ENCODE data around the gene UXS1.

Gene UXS1

DNA sequence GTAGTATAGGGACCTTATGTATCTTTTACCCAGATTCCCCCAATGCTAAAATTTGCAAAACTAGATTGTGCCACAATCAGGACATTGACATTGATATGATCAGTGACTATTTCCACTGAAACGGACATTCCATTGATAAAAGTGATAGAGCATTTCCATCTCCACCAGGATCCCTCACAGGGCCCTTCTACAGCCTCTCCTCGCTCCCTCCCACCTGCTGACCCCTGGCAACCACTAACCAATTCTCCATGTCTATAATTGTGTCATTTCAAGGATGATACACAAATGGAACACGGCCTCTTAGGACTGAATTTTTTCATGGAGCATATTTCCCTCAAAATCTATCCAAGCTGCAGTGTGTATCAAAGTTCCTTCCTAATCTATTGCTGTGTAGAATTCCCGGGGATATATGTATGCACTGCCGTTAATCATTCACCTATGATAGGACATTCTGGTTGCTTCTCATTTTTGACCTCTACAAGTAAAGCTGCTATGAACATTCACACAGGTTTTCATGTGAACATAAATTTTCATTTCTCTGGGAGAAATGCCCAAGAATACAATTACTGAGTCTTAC lies 67.3 kb downstream of the UXS1 start:
- Histone ChIP-seq H3K4me2 (ENCODE audit: low read length) (no peak overlapping the region), H3K27ac (ENCODE audit: low read length) (no peak overlapping the region), H3K4me1 (ENCODE audit: low read length) (peaks cover 8% of the 10 kb centered on the region), H3K79me2 (ENCODE audit: low read length) (no peaks in the 10 kb centered on the region), H3K4me3 (ENCODE audit: low read length) (no peak overlapping the region), H3K36me3 (replicated peaks; ENCODE audit: low read depth, low read length) (no peaks in the 10 kb centered on the region), H4K20me1 (ENCODE audit: insufficient read depth, low read length) (no peaks in the 10 kb centered on the region), H2AFZ (ENCODE audit: low read depth, low read length) (no peak overlapping the region), H3K9ac (ENCODE audit: low read length) (no peak overlapping the region), H3K9me3 (ENCODE audit: insufficient read depth, low read length) (no peaks in the 10 kb centered on the region), H3K27me3 (ENCODE audit: low read depth, low read length) (no peaks in the 10 kb centered on the region)
- TF ChIP-seq, protein P1, sequence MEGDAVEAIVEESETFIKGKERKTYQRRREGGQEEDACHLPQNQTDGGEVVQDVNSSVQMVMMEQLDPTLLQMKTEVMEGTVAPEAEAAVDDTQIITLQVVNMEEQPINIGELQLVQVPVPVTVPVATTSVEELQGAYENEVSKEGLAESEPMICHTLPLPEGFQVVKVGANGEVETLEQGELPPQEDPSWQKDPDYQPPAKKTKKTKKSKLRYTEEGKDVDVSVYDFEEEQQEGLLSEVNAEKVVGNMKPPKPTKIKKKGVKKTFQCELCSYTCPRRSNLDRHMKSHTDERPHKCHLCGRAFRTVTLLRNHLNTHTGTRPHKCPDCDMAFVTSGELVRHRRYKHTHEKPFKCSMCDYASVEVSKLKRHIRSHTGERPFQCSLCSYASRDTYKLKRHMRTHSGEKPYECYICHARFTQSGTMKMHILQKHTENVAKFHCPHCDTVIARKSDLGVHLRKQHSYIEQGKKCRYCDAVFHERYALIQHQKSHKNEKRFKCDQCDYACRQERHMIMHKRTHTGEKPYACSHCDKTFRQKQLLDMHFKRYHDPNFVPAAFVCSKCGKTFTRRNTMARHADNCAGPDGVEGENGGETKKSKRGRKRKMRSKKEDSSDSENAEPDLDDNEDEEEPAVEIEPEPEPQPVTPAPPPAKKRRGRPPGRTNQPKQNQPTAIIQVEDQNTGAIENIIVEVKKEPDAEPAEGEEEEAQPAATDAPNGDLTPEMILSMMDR (IDR thresholded peaks at IDR 0.05; ENCODE audit: low read depth, low read length): no peak

DNA sequence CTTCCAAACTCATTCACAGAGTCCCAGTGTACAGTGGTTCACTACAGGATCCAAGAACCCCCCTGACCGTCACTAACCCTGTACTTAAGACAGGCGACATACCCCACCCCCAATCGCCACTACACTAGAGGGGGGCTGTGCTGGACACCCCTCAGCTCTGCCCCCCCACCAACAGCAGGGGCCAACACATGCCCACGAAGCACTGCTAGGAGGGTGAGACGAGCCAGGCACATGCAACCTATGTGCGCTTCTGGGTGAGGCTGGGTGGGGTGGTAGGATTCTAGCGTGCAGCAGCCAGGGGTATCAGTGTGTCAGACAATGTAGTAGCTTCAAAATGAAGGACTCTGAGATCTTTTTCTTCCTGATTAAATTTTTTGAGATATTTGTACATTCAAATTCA lies 67.8 kb downstream of the UXS1 start:
- no peak overlapping the region for H3K27ac ChIP-seq (ENCODE audit: low read length)

DNA sequence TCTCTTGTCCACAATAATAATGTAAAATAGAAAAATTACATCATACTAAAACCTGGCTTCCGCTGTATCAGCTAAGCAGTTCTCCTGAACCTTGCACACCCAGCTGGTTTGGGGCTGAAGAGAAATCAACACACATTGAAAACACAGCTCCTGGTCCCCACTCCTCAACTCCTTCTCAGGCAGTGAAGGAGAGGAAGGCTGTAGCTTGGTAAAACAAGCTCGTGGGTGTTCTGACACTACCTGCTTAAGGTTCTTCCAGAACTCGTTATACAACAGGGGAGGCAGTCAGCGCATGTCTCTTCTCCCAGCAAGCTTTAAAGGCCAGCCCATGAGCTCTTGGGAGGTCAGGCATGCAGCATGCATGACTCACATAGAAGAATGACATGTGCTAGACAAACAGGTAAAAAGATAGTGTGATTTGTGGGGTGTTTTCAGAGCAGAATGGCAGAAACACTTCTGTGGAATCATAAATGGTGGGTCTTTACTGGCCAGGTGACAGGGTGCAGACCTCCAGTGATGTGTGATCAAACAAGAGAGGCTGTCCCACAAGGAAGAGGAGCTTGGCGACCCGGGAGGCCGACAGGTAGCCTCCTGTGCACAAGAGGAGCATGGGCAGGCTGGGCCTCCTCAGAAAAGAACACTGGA lies 69.1 kb downstream of the UXS1 start:
- no peaks in the 10 kb centered on the region for H3K27me3 ChIP-seq (ENCODE audit: low read depth, low read length)
- no peaks in the 10 kb centered on the region for H3K9me3 ChIP-seq (ENCODE audit: insufficient read depth, low read length)
- H3K4me1 ChIP-seq (ENCODE audit: low read length): peaks cover 8% of the 10 kb centered on the region
- no peak overlapping the region for H3K27ac ChIP-seq (ENCODE audit: low read length)
- no peaks in the 10 kb centered on the region for H3K79me2 ChIP-seq (ENCODE audit: low read length)
- no peaks in the 10 kb centered on the region for H3K36me3 ChIP-seq (replicated peaks; ENCODE audit: low read depth, low read length)
- no peak overlapping the region for H3K9ac ChIP-seq (ENCODE audit: low read length)
- no peak overlapping the region for H3K4me2 ChIP-seq (ENCODE audit: low read length)
- H4K20me1 ChIP-seq (ENCODE audit: insufficient read depth, low read length): no peaks in the 10 kb centered on the region
- H3K4me3 ChIP-seq (ENCODE audit: low read length): no peak overlapping the region
- H2AFZ ChIP-seq (ENCODE audit: low read depth, low read length): no peak overlapping the region
- TF ChIP-seq, protein P1 (IDR thresholded peaks at IDR 0.05; ENCODE audit: low read depth, low read length): no peak
- no peak for TF ChIP-seq EZH2phosphoT487 (IDR thresholded peaks at IDR 0.05; ENCODE audit: low read depth)

More for the DNA sequence above, 67.8 kb downstream of the UXS1 start:
- Histone ChIP-seq H3K4me3 (ENCODE audit: low read length) (no peak overlapping the region), H3K4me2 (ENCODE audit: low read length) (no peak overlapping the region), H3K27me3 (ENCODE audit: low read depth, low read length) (no peaks in the 10 kb centered on the region), H3K9ac (ENCODE audit: low read length) (no peak overlapping the region), H3K4me1 (ENCODE audit: low read length) (peaks cover 8% of the 10 kb centered on the region), H3K9me3 (ENCODE audit: insufficient read depth, low read length) (no peaks in the 10 kb centered on the region), H3K36me3 (replicated peaks; ENCODE audit: low read depth, low read length) (no peaks in the 10 kb centered on the region), H4K20me1 (ENCODE audit: insufficient read depth, low read length) (no peaks in the 10 kb centered on the region), H2AFZ (ENCODE audit: low read depth, low read length) (no peak overlapping the region), H3K79me2 (ENCODE audit: low read length) (no peaks in the 10 kb centered on the region)
- no peak for TF ChIP-seq EZH2phosphoT487 (IDR thresholded peaks at IDR 0.05; ENCODE audit: low read depth)
- TF ChIP-seq, protein P1 (IDR thresholded peaks at IDR 0.05; ENCODE audit: low read depth, low read length): no peak

DNA sequence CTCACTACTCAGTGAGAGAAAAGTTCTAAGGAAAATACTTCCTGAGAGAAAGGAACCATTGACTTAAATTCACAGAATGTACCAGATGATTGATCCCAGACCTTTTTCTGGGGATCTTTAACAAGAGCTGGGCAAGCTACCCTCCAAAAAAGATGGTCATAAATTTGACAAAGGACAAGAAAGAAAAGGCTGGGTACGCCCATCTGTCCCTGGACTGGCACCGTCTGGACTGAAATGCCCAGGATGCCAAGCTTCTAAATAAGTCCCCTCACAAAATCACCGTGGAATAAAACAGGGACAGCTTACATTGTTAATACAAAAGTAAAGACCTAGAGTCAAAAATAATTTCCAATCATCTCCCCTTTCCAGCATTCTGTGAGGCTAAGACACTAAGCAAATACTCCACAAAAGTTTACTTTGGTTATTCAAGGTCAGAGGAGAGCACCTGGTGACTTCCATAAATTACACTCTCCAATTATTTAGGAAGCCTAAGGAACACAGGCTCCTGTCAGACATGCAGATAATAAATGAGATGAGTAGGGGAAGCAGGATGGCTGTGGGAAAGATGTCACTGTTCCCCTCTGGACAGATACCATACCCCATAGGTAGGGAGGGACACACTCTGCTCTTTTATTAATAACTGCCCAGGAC lies 69.9 kb downstream of the UXS1 start:
- H3K4me2 ChIP-seq (ENCODE audit: low read length): no peak overlapping the region
- H2AFZ ChIP-seq (ENCODE audit: low read depth, low read length): no peak overlapping the region
- no peaks in the 10 kb centered on the region for H3K79me2 ChIP-seq (ENCODE audit: low read length)
- H3K36me3 ChIP-seq (replicated peaks; ENCODE audit: low read depth, low read length): no peaks in the 10 kb centered on the region
- H3K9me3 ChIP-seq (ENCODE audit: insufficient read depth, low read length): no peaks in the 10 kb centered on the region
- TF ChIP-seq EZH2phosphoT487 (IDR thresholded peaks at IDR 0.05; ENCODE audit: low read depth): no peak
- TF ChIP-seq, protein P1 (IDR thresholded peaks at IDR 0.05; ENCODE audit: low read depth, low read length): no peak
- no peaks in the 10 kb centered on the region for H4K20me1 ChIP-seq (ENCODE audit: insufficient read depth, low read length)
- no peak overlapping the region for H3K4me3 ChIP-seq (ENCODE audit: low read length)
- no peak overlapping the region for H3K9ac ChIP-seq (ENCODE audit: low read length)
- peaks cover 8% of the 10 kb centered on the region for H3K4me1 ChIP-seq (ENCODE audit: low read length)
- H3K27me3 ChIP-seq (ENCODE audit: low read depth, low read length): no peaks in the 10 kb centered on the region
- no peak overlapping the region for H3K27ac ChIP-seq (ENCODE audit: low read length)
